Stimulated activated CD4-positive, alpha-beta T cell treated with anti-CD3 and anti-CD28 coated beads, Interleukin-2, amount 100 ng/mL, for 4 hours (primary cell): ENCODE results near the gene ADAM15.

Experiments
- DNase-seq: peaks from one replicate; pipeline ENCODE4 v3.0.0-alpha.2; 2020; ENCODE audit warnings: low read depth

The ADAM15 gene

GRCh38 chr1:155072531-155073289 is 21.6 kb downstream of the ADAM15 start:
- no peak for DNase-seq

GRCh38 chr1:155073377-155074242 is 22.5 kb downstream of the ADAM15 start:
- no peak for DNase-seq

- DNase-seq, result no peak
Measured at GRCh38 chr1:155075535-155075934, 24.4 kb downstream of the ADAM15 start.

- DNase-seq, result no peak
Measured at GRCh38 chr1:155076371-155076770, 25.3 kb downstream of the ADAM15 start.

GRCh38 chr1:155077346-155077745 is 26.2 kb downstream of the ADAM15 start:
- no peak for DNase-seq

- DNase-seq, result no peak
Measured at GRCh38 chr1:155077758-155078445, 26.8 kb downstream of the ADAM15 start.

GRCh38 chr1:155078469-155079209 is 27.5 kb downstream of the ADAM15 start, which contains the start of gene EFNA3:
Gene EFNA3 (plus strand): TSS chr1:155078837. CDS start chr1:155078942, 105 bp downstream.
- peak; percentile 51 for DNase-seq

- no peak for DNase-seq
Measured at GRCh38 chr1:155079210-155079486, 28.0 kb downstream of the ADAM15 start.

- DNase-seq, result no peak
Measured at GRCh38 chr1:155079487-155080311, 28.6 kb downstream of the ADAM15 start.

- DNase-seq, result no peak
Measured at GRCh38 chr1:155080312-155081228, 29.5 kb downstream of the ADAM15 start.

GRCh38 chr1:155081472-155082300 is 30.6 kb downstream of the ADAM15 start:
- no peak for DNase-seq

- no peak for DNase-seq
Measured at GRCh38 chr1:155082301-155083051, 31.4 kb downstream of the ADAM15 start.

GRCh38 chr1:155083052-155083541 is 32.0 kb downstream of the ADAM15 start:
- no peak for DNase-seq

- no peak for DNase-seq
Measured at GRCh38 chr1:155083865-155084721, 33.0 kb downstream of the ADAM15 start.

- DNase-seq, result peak; percentile 87
Measured at GRCh38 chr1:155084722-155085503, 33.8 kb downstream of the ADAM15 start.

- peak; percentile 87 for DNase-seq
Measured at GRCh38 chr1:155085504-155086127, 34.5 kb downstream of the ADAM15 start.
